ENCODE measurements around the gene STK11.

Gene STK11

GRCh38 chr19:1214862-1215731 is 9.5 kb downstream of the STK11 start:
- no peak for TF ChIP-seq CTCF (IDR thresholded peaks at IDR 0.05; ENCODE audit: insufficient read depth, missing control alignments)
- FAIRE-seq (no peak), DNase-seq (ENCODE audit: insufficient read length, low spot score) (no peak)

GRCh38 chr19:1216756-1217155 is 11.2 kb downstream of the STK11 start:
- DNase-seq (ENCODE audit: insufficient read length, low spot score): no peak
- TF ChIP-seq CTCF (IDR thresholded peaks at IDR 0.05; ENCODE audit: insufficient read depth, missing control alignments): no peak
- FAIRE-seq: no peak

- FAIRE-seq (no peak), DNase-seq (ENCODE audit: insufficient read length, low spot score) (no peak)
- TF ChIP-seq CTCF (IDR thresholded peaks at IDR 0.05; ENCODE audit: insufficient read depth, missing control alignments): no peak
Observed at GRCh38 chr19:1217366-1217765, 11.8 kb downstream of the STK11 start.

- DNase-seq (ENCODE audit: insufficient read length, low spot score): no peak
- FAIRE-seq: no peak
- no peak for TF ChIP-seq CTCF (IDR thresholded peaks at IDR 0.05; ENCODE audit: insufficient read depth, missing control alignments)
Observed at GRCh38 chr19:1218751-1219567, 13.4 kb downstream of the STK11 start.

- FAIRE-seq: no peak
- DNase-seq (ENCODE audit: insufficient read length, low spot score): no peak
- no peak for TF ChIP-seq CTCF (IDR thresholded peaks at IDR 0.05; ENCODE audit: insufficient read depth, missing control alignments)
Observed at GRCh38 chr19:1219786-1220476, 14.4 kb downstream of the STK11 start.

GRCh38 chr19:1220477-1220930 is 14.9 kb downstream of the STK11 start:
- no peak for FAIRE-seq
- peak; percentile 11 for TF ChIP-seq CTCF (IDR thresholded peaks at IDR 0.05; ENCODE audit: insufficient read depth, missing control alignments)

More at GRCh38 chr19:1220477-1220930, 14.9 kb downstream of the STK11 start:
- no peak for DNase-seq (ENCODE audit: insufficient read length, low spot score)

Measured in D721Med (cell line).